GM21529 (cell line): ENCODE measurements around the gene HOXA3.

ENCODE experiments used
- ATAC-seq: cut with Tn5 transposase; IDR thresholded peaks from one replicate; pipeline ENCODE4 v1.9.1; 2021; ENCODE audit not compliant: unreplicated experiment

Gene HOXA3

DNA sequence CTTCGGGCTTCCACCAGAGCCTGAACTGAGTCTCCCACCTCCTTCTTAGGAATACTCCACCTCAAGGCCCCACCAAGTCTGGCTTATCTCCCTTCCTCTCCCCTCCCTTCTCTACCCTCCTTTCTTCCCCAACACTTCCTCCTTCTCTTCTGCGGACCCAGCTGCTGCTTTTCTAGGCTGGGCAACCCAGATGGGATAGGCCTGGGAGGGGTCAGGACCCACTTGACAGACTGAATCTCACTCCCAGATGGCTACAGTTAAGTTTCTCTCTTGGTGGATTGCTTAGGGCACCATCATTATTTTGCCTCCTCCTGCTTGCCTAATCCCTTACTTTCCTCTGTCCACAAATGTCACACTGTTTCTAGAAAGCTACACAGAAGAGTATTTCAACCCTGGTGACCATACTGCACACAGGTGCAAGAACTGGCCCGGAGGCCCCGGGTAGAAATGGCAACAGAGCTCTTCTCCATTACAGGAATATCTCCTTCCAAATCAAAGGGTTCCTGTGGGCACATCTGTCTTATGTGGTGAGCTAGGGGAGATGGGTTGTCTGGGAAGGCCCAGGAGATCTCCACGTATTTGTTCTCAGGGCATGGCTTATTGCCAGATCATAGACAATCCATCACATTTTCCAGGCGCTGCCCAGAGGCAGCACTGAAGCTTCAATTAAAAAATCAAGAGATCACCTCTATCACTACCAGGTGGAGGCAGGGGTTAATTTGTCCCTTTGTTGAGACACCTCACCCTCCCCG, 37.8 kb upstream of the HOXA3 start:
- ATAC-seq: no peak

DNA sequence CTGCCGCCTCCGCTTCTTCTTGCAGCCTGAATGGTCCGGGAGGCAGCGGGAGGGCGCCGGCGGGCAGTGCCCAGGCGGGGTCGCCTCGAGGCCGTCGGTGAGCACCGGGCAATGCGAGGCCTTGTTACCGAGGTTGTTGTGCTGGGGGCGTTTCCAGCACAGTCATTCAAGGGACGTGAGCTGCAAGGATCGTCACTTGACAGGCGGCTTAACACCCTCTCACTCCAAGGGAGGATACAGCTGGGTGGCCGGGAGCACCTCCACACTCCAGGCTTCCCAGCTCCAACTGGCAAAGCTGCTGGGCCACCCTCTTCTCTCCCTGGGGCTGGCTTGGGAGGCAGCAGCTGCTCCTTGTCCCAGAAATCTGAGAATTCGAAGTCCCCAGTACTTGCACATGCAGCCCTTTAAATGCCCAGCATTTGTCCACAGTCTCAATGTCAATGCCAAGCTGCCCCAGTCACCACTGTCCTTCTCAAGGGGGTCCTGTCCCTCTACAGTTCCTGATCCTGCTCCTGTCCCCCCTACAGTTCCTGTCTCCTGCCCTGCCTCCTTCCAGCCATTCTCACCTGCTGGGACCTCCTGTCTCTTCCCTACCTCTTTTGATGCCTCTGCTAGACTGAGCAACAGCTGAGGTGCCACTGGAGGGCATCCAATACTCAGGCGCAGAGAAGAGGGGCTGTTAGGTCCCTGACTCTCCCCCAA, 37.1 kb upstream of the HOXA3 start:
- no peak for ATAC-seq

DNA sequence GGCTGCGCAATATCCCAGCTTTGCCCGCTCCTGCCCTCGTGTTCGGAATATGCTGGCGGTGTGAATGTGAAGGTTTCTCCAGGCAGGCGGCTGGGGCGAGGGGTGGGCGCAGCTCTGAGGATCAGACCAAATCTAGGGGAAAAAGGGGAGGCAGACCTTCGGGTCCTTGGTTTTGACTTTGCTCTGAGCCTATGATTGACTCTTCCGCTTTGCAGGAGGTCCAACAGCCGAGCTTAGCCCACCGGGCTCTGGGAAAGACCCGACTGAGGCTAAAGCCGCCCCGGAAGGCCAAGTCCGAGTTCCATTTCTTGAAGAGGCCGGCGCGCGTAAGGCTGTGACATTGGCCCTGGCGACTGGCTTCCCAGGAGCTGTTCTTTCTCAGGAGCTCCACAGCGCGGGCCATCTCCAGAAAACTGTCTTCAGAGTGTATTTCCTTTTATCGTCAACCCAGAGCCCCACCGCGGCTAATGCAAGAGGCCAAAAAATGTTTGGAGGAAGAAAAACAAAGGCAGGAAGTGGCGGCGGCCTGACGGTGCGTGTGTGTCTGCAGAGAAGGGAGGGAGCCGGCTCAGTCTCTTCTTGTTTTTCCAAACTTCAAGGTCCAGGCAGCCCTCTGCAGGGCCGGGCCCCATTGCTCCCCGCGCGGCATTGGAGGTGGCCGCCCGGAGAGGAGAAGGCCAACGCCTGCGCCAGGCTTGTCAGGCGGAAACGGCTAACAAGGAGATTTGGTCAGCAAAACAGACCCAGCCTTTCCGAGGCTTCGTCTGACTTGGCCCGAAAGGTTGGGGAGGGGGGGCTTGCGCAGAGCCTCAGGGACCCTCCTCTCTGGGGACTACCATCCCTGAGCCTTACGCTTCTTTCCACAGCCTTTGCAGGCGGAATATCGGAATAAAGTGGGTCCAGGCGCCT, 36.3 kb upstream of the HOXA3 start:
- ATAC-seq: no peak

DNA sequence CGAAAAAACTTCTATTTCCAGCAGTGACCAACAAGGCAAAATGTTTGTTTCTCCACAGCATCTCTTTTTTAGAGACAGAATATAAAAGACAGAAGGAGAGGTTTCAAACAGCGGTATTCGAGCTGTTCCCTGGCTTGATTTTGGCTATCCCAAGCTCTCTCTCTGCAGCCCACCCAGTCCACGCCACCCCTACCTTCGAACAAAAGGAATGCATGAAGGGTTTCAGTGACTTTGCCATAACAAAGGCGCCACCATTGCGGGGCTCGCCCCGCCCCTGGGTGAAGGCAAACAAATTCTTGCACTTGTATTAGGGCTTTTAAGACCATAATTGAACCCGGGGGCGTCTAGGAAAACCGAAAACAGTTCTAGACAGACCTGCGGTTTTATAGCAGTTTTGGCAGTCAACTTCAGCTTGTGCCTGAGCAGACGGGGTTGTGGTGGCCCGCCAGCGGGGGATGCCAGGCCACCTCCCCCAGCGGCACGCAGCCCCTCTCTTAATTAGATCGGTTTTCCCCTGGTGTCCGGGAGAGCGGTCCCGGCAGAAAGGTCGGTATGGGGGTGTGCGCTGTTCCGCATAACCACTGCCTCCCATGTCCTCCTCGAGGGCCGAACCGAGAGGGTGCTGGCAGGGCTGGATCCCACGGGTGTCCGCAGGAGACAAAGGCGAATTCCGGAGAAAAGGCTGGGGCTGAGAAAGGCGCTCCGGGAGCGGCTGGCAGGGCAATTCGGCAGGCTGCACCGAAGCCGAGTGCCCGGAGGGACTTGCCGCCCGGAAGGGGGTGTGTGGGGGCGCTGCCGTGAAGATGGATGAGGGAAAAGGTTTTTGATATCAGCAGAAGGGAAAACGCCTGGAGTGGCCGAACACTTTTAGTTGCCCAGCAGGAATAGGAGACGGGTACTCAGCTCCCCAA, 35.3 kb upstream of the HOXA3 start:
- ATAC-seq: no peak

DNA sequence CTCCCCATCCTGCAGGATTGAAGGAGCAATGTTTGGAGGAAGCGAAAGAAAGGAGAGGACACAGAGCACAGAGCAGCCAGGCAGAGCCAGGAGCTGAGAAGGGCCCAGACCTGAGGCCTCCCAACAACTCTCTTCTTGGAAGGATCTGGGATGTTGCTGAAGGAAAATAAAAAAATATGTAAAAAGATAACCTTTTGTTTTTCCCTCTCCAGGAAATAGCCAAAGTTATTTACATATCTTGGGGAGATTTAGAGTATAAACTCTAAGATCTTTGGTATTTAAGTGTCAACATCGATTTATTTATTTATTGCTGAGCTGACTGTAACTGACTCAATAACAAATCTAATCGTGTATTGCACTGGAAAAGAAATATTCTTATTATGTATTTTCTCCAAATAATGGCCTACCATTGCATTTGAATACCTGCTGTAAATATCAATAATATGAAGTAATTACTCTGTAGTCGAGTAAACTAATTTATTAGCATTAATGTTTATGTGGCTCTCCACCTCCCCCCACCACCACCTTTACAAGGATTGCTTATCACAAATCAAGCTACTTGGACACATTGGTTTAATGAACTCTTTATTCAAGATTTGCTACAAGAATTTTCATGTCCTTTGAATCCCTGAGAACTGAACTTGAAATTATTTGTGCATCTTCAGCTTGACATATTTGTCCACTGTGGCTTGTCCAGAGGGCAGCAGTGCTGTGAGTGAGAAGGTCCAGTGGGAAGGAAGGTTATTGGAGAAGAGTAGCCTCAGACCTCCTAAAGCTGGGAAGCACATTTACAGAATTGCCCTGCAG, 34.5 kb upstream of the HOXA3 start:
- no peak for ATAC-seq

DNA sequence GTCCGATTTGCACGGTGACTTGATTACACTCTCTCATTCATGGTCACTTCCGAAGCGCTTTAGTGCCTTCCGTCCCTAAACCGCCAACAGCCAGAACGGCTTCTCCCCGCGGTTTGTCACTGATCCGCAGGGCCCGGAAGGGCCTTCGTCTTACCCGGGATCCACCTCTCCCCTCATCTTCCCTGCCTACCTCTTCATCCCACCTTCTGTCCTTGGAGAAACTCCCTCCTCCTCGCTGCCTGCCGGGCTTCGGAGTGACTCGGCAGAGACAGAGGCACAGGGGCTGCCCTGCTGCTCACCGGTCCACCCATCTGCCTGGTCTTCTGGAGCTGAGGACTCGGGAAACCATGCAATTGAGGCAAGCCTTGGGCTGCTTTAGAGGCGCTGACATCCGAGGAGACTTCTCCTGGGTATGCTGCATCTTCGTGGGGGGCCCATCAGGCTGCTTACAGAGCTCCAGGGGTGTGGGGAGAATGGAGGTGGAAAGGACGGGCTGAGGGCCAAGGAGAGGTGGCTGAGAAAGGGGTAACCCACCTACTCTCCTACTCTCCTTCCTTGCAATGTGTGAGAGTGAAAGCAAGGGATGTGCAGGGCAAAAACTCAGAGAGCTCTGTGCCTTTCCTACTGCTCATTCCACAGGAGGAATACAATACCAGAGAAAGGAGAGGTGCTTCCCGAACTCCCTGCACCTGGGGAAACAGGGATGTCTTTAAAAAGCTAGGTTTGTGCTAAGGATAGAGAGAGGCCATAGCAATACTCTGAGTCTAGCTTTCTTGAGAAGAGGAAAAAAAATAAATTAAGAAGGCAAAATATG, 33.7 kb upstream of the HOXA3 start:
- ATAC-seq: no peak

DNA sequence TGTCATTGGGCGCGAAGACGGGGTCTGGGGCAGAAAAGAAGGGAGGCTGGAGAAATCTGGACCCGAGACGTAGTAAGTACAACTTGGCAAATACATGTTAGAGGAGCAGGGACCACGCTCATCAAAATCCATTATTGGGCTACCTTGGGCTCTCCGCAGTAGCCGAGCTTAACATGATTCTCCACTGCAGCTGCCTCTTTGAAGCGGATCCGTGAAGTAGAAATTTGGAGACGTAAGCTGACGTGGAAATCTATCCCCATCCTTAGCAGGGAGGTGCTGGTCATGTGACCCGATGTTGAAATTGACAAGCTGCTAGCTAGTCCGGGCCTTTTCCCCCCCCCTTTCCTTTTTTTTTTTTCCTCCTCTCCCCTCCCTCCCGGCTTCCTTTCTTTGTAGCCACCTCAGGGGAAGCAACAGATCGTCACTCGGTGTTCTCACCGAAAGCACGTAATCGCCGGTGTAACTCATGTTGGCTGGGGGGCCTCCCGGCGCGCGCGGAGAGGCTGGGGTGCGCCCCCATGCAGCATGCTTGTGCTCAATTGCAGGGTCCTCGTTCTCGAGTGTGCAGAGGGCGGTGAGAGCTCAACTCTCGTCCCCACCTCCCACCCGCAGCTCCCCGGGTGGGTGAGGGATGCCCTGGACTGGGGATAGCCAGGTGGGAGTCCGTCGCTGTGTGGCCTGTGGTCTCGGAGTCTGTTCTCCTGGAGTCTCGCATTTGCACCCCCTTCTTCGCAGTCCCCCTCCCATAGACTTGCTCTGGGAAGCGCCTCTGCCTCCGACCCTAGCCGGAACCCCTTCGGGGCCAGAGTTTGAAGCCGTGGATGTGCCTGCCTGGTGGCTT, 32.9 kb upstream of the HOXA3 start, which contains the start of gene HOXA11:
HOXA11 (minus strand) TSS at position 220 of the 841 bp plus-strand sequence; CDS start at position 132, 88 bp downstream.
- no peak for ATAC-seq

DNA sequence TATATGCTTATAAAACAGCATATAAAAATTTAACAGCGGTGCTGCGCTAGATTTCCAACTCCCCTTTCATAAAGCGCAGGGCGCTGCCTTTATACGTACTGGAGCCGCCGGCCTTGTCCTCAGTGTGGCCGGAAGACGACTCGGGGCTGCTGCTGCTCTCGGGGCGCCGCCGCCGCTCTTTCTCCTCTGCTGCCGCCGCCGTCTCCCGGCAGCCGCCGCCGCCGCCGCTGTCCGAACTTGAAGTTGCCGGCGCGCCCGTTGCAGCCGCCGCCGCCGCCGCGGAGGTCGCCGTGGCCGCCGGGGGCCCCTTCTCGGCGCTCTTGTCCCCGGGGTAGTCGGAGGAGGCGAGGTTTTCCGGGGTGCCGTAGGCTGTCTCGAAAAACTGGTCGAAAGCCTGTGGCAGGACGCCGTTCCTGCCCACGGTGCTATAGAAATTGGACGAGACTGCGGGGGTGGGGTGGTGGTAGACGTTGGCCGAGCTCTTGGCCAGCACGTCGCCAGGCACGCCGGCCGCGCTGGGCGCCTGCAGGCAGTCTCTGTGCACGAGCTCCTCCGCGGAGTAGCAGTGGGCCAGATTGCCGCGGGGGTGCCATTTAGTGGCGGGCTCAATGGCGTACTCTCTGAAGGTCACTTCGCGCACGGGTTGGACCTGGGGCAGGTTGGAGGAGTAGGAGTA, 32.1 kb upstream of the HOXA3 start:
- ATAC-seq: no peak

DNA sequence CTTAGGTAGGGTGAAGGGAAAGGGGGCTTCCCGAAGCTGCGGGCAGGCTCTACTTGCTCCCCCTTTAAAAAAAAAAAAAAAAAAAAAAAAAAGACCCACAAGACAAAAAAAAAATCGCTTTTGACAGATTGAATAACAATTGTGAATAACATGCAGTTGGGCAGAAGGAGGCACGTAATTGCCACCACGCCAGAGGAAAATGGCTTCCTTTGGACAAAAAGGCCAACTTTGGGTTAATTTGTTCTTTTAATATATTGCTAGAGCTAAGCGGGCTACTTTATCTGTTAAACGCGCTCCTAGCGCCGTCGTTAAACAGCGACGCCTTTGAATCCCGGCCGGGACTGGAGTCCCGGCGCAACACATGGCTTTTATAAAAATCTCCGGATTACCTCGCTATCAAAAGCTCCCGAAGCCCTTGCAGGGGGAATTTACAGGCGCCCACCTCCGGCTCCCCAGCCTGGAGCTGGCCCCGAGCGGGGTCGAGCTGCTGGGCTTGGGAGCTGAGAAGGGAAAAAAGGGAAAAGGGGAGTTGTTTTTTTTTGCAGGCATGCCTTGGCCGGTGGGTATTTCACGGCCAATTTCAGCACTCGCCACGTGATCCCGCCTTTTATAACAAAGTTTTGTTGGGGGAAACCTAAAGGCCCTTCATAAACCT, 31.4 kb upstream of the HOXA3 start:
- ATAC-seq: no peak

DNA sequence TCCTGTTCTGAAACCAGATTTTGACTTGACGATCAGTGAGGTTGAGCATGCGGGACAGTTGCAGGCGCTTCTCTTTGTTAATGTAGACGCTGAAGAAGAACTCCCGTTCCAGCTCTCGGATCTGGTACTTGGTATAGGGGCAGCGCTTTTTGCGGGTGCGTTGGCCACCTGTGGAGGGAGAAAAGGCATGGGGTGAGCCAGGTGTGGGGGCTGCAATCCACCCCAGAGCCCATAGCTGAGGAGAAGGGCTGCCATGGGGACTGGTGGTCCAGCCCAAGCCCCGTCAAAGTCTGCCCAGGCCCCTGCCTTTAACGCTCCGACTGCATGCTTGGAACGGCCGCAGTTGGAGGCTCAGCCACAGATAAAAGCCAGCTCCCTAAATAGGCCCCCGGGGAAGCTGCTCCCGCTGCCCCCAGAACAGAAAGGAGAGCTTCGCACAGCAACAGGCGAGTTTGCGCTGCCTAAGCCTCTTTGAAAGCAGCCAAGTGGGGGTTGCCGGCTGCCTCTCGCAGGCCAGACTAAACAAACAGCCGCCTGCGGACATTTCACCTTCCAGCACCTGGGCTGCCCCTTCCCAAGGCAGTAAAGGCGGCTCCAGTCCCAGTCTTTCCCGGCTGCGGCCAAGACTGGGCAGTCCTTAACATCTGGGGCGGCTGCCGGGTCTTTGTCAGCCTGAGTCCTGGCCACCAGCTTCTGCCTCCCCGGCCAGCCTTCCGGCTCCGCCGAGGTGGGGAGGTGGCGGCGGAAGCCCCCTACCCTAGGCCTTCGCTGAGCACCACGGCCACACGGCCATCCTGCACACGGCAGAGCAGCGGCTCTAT, 30.7 kb upstream of the HOXA3 start:
- ATAC-seq: no peak

DNA sequence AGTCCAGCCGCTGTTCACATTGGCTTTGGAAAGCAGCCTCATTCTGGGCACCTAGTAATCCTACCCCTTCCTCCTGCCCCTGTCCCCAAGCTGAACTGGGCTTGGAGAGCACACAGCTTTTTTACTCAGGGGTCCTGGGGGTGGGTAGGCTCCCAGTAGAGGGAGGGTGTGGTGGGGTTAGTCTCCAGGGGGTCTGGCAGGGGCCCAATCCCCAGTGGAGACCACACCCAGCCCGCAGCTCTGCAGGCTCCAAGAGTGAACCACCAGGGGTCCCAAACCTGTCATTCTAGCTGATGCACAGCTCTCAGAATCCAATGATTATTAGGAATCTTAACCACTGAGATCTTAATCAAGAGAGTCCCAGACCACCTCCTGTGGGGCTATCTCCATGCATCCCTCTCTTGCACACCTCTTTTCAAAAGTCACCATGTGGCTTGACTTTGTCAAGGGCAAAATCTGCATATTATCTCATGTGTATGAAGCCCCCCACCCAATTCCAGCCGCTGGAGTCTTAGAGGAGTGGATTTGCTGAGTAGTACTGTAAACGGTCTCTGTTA, 30.0 kb upstream of the HOXA3 start:
- ATAC-seq: no peak

DNA sequence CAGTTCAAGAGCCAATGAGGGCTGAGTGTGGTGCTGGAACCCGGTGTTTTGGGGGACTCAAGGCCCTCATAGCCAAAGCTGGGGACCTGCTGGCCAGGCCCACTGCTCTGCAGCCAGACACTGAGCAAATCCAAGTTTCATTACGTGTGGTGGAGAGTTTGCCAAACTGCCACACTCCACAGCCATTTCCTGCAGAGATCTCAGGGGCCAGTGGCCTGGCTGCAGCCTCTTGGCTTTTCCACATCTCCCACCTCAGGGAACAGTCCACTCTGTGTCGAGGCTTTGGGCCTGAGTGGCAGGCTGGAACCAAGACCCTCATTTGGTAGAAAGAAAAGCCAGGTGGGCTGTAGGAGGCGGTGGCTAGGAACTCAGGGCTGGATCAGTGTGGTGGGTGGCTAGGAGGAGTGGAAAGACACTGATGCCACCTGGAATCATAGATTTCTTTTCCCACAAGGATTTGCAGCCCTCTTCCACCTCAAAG, 29.5 kb upstream of the HOXA3 start:
- no peak for ATAC-seq

DNA sequence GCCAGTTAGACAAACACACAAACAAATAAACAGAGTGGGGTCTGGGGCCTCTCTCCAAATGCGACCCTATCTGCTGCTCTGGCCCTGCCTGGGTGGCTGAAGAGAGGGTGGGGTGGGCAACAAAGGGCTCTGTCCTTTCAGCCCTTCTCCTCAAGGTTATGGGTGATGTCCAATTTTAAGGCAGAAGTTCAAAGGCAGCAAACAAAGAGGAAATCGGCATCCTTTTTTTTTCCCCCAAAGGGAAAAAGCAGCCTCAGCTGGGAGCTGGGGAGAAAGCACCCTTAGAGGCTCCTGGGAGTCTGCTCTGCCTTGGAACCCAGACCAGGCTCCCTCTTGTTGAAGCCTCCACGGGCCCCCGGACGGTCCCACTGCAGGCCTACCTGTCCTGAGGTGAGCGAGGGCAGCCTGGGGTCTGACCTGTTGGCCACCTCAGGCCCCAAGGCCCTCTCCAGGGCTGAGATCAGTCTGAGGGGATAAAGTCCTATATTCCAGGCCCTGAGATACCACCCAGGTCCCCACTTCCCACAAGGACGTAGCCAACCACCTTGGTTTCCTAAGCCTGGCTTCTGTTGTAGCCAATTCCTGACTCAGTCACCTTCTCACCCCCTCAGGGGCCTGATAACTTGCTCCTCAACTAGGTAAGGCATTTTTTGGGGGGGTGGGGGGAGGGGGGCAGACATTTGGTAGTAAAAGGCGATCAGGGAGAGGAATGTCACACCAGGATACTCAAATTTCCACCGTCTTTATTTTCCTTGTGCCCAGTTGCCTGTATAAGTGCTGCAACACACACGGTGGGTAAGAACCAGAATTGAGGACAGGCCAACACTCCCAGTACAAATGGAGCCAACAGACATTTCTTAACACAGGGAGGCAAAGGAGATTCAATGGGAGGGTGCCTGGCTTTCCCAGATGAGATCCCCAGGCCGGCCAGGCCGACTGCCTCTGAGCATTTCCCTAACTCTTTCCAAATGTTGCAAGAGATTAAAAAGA, 28.3 kb upstream of the HOXA3 start:
- ATAC-seq: no peak
